ENCODE data around the gene GOLGA6L9.
"Not testable (repeated sequence)": the region's sequence is repeated elsewhere in the genome, so short reads cannot be mapped to it uniquely, and the experiment has no call there.

The GOLGA6L9 gene, protein sequence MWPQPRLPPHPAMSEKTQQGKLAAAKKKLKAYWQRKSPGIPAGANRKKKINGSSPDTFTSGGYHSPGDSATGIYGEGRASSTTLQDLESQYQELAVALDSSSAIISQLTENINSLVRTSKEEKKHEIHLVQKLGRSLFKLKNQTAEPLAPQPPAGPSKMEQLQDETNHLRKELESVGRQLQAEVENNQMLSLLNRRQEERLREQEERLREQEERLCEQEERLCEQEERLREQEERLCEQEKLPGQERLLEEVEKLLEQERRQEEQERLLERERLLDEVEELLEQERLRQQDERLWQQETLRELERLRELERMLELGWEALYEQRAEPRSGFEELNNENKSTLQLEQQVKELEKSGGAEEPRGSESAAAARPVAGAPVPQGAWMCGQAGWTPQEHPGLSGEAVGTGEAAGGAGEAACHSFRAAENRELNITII

DNA sequence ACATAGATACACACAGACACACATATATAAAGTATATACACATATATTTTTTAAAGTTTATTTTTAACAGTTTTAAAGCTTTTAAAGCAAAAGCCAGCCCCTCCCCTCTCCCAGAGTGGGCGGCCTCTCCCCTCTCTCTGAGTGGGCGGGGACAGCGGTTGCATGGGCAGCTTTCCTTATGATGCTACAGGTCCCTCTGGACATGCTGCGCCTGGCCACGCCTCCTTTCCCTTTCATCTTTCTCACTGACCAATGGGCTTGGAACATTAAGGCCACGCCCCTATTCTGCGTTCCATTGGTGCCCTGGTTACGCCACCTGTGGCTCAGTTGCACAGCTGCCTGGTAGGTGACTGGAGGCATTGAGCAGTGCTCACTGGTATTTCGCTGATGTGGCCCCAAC is at the start of gene GOLGA6L9:
TSS of gene GOLGA6L9 (plus strand) at position 124 of the 400 bp plus-strand sequence. CDS start at position 388, 264 bp downstream.
- not testable (repeated sequence) for DNase-seq

DNA sequence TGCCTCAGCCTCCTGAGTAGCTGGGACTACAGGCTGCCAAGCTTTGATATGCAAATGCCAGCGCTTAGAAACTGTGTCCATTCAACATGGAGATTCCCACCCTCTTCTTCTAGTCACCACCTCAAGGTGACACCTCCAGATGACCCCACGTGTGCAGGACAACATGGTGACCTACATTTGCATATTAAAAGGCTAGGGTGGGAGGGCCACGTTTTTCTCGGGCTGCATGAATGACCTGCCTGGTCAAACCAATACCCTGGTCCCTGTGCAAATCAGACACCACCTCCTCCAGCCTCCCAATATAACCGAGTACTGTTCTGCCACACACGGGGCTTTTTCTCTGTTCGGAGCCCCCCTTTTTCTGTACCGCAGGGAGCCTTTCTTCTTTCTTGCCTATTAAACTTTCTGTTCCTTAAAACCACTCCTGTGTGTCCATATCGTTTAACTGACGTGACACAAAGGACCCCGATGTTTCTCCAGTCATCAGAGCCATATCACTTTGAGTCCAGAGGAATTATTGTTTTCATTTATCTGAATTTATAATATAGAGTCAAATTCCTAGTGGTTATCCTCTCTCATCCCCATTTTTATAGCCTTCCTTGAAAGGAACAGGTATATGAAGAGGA is 48.2 kb upstream of the GOLGA6L9 start:
- DNase-seq, result not testable (repeated sequence)

DNA sequence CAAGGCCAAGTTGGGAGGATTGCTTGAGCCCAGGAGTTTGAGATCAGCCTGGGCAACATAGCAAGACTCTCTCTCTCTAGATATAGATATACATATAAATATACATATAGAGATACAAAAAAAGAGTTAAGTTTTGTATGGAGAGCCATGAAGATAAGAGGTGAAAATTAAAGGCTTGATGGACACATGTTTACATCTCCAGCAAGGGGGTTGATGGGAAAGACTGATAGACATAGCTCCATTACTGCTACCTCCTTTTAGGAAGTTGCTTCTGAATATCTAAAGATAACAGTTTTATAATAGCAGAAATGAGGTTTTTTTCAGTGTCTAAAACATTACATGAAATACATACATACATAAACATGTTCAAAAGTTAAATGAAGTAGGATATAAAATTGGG is 42.4 kb upstream of the GOLGA6L9 start:
- DNase-seq, result not testable (repeated sequence)

DNA sequence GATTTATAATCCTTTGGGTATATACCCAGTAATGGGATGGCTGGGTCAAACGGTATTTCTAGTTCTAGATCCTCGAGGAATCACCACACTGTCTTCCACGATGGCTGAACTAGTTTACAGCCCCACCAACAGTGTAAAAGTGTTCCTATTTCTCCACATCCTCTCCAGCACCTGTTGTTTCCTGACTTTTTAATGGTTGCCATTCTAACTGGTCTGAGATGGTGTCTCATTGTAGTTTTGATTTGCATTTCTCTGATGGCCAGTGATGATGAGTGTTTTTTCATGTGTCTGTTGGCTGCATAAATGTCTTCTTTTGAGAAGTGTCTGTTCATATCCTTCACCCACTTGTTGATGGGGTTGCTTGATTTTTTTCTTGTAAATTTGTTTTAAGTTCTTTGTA is 39.5 kb upstream of the GOLGA6L9 start:
- not testable (repeated sequence) for DNase-seq

DNA sequence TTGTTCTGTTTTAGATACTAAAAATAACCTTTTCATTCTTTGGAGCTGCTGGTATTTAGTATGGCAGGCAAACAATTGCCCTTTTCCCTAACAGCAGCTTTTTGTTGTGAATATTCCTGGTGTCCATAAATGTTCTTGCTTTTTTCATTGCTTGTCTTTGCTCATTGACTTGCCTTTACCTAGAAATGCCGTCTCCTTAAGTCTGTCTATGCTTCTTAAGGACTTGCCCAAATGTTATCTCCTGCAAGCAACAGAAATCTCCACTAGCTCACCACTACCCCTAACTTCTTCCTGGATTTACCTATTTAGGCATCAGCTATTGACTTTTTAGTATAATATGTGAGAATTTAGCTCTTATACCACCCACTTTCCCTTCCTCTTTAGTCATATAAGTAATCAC is 37.5 kb upstream of the GOLGA6L9 start:
- DNase-seq, result not testable (repeated sequence)

DNA sequence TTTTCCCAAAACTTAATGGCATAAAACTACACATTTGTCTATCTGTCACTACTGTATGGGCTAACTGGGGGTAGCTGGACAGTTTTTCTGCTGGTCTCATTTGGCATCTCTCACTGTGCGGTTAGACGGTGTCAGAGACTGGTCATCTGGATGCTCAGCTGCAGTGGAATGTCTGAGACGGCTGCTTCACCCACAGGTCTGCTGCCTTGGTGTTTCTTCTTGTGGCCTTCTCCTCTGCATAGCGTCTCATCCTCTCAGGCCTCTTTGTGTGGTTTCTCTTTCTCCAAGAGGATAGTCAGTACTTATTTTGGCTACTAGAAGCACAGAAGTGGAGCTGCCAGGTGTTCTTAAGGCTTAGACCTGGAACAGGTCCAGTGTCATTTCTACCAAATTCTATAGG is 35.9 kb upstream of the GOLGA6L9 start:
- no peak for DNase-seq

DNA sequence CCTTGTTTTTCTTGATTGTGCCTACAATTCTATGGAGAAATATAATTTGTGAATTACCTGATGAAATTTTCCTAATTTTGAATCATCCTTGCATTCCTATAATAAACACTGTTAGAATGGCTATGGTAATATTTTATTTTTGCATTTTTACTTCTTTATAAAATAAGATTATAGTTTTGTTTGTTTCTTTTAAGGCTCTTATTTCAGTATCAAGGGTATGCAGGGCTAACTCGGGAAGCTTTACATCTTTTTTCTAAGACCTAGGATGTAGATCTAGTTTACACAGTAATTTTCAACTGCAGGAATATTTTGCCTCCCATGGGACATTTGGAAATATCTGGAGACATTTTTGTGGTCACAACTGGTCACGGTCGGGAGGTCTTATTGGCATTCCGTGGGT is 33.8 kb upstream of the GOLGA6L9 start:
- not testable (repeated sequence) for DNase-seq

DNA sequence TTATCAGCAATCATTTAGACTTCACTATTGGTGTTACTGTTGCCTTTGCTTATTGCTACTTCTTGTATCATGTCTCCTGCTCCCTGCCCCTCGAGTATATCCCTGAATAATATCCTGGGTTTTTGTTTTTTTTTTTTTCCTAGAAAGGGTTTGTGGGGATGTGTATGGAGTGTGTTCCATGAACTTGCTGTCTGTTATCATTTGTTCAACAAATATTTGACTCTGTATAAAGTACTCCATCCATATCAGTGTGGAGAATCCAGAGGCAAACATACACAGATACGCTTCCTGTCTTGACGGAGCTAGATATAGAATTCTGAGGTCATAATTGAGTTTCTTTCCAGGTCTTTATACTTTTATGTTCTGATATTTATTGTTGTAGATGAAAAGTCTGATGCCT is 31.8 kb upstream of the GOLGA6L9 start:
- DNase-seq, result no peak

DNA sequence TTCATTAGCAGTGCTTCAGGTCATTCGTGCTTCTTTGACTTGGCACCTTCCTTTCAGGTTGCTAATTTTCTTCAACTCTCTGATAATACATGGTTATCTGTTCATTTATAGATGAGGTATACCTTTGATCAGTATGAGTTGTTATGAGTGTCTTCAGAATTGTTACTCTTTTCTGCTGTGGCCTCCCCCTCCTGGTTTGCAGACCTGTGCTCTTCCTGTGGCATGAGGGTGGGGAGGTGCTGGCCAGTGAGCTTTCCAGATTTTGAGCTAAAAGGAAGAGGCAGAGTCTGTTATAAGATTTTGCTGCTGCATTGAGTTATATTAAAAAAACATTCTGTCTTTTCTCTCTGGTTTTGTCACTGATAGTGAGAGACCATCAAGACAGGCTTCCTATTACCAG is 30.8 kb upstream of the GOLGA6L9 start:
- no peak for DNase-seq

DNA sequence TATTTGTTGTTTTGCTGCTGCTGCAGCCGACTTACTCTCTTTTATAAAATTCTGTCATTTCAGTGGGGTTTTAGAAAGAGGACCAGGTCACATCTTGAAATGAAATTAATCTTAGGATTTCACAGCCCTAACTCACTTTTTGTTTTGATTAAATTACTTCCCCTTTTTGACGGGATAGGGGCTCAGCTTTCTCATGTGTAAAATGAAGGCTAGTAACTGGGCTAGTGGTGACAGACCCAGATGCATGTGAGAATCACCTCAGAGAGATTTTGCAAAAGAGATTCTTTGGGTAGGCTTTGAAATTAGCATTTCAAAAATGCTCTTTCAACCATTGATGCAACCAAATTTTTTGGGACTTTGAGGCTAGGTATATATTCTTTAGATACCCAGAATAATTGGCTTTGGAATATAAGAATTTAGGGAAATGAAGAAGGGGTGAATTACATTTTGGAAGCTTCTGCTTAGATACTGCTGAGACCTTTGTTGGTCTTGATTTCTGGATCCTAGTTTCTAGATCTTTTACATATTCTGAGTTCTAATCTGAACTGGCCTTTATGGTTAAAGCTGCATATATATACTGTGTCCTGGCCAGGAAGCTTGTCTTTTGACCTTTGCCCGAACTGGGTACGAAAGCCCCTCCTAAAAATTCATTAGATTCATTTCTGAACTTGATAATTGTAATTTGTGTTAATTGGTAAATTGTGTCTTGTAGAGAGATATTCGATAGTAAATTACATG is 30.1 kb upstream of the GOLGA6L9 start:
- not testable (repeated sequence) for DNase-seq

DNA sequence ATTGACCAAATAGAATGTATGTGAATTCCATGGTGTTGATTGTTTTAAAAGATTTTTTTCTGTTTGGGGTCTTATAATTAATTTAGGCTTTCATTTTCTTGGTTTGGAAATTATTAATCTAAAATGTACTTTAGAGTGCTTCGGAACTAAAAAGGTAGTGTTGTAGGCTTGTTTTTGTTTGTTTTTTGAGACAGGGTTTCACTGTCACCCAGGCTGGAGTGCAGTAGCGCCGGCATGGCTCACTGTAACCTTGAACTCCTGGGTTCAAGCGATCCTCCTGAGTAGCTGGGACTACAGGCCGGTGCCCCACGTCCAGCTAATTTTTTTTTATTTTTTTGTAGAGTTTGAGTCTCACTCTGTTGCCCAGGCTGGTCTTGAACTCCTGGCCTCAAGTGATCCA is 27.7 kb upstream of the GOLGA6L9 start:
- not testable (repeated sequence) for DNase-seq

DNA sequence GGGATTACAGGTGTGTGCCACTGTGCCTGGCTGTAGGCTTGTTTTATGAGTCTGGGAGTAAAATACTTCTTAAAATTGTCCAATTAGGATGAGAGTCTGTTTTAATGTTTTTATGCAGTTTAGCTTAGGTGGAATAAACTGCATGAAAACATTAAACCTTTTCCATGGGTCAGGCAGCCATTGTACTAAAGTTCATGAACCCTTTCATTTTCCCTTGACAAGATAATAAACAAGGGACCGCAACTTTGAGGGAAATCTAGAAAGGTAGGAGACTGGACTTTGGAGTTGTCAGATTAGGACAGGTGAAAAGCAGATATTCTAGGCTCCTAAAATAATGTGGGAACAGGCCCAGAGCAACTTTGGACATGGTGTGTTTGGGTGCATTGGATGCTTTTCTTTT is 27.3 kb upstream of the GOLGA6L9 start:
- DNase-seq, result not testable (repeated sequence)

DNA sequence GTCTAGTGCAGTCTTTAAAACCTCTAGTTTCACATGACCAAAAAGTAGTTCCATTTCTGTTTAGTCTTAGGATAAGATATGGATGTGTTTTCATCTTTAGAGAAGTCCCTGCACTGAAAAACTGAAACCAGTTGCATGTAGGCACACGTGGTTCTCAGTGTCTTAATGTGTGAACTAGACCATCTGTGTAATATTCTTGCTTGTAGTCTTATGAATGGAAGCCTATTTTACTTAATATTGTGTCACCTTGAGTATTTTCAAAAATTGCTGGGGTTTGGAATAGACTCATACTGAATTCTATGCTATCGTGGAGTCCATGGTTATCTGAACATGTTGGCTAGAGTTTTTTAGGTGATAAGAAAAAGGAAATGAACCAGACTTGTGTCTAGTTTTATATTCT is 23.4 kb upstream of the GOLGA6L9 start:
- DNase-seq, result not testable (repeated sequence)

DNA sequence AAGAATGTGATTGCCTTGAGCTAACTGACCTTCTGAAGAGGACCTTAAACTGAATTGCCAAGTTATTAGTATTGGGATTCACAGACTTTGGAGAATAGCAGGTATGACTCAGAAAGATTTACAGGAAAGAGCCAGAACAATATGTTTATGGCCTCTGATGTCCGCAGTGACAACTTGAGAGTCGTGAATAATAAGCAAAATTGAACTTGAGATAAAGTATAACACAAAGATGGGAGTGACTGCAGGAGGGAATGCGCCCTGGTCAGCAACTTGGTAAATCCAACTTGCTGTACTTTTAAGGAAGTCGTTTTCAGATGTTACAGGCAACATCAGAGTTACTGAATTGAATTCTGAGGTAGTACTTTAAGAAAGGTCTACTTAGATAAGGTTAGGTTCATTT is 19.3 kb upstream of the GOLGA6L9 start:
- DNase-seq, result not testable (repeated sequence)

DNA sequence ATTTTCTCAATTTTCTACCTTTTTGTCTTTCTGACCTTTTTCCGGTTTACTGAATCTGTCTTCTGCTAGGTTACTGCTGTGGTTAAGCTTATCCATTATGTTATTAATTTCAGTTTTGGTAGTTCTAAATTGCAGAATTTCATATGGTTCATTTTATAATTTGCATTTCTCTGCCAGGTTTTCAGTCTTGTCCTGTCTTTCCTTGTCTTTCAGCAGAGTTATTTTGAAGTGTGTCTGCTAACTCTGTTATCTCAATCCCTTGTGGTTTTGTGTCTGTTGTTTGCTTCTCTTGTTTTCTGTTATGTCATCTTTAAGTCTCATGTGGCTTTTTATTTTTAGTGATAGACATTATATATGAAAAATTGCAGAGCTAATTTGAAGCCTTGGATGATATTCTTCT is 18.0 kb upstream of the GOLGA6L9 start:
- DNase-seq, result not testable (repeated sequence)

DNA sequence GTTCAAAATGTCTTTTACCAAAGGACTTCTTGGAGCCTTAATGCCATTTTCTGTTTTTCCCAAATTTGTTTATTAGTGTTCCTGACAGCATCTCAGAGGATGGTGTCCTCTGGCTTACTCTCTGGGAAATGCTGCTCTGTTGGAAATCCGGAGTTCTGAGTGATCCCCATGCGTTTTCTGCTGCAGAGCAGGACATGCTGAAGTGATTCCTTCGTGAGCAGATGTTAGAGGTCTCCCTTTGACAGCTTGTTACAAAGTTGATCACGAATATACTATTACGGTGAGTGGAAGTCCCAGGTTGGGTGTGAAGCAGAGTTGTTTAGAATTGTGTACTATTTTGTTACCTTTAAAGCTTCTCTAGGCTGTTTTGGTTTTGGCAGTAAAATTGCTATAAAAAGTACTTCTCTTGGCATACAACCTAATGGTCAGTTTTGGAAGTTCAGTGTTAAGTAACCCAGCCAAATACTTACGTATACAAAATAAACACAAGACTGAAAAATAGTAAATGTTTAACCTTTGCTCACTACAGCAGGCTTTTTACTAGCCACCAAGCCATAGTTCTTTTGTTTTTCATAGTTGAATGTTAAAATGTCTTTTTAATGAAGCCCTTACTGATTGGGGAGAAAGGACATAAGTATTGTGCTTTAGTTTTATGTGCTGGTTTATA is 15.0 kb upstream of the GOLGA6L9 start:
- not testable (repeated sequence) for DNase-seq

DNA sequence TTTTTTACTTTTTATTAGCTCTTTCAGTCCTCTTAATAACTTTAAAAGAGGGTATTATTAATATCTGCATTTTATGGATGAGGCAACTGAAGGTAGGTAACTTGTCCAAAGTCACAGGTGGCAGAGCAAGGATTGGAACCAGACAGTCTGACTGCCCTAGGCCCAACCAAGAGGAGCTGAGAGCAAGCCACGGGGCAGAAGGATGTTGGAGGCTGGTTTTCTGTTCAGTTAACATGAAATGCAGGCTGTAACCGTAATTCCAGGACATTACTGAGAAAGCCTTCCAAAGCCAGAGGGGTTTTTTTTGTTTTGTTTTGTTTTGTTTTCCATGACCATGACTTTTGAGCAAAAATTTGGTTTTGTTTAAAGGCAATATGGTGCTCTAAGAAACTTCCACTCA is 9.1 kb upstream of the GOLGA6L9 start:
- not testable (repeated sequence) for DNase-seq

DNA sequence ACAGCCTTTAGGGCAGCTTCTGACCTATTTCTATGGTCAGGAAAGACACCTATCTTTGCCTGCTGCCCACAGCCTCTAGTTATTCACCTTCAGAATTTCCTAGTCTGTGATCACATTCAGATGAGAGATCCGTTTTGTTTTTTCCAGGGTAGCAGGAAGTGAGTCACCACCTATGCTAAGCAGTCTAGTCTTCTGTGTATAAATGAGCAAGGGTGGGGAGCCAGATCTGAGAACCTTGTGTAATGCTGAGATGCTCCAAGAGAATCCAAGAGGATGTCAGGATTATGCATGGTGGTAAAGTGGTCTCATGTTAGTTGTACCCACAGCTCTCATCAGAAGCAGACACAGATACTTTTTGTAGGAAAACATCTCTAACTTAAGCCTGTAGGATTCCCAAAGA is 8.7 kb upstream of the GOLGA6L9 start:
- not testable (repeated sequence) for DNase-seq

DNA sequence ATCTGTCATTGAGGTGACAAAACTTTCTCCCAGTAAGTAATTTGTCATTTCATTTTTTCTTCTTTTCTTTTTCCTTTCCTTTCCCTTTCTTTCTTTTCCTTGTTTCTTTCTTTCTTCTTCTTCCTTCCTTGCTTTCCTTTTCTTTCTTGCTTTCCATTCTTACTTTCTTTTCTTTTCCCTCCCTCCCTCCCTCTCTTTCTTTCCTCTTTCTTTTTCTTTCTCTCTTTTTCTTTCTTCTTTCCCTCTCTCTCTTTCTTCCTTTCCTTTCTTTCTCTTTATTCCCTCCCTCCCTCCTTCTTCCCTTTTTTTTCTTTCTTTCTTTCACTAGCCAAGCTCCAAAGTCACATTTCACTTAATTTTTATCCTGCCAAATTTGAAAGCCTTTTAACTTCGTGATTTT is 2.5 kb upstream of the GOLGA6L9 start:
- not testable (repeated sequence) for DNase-seq

DNA sequence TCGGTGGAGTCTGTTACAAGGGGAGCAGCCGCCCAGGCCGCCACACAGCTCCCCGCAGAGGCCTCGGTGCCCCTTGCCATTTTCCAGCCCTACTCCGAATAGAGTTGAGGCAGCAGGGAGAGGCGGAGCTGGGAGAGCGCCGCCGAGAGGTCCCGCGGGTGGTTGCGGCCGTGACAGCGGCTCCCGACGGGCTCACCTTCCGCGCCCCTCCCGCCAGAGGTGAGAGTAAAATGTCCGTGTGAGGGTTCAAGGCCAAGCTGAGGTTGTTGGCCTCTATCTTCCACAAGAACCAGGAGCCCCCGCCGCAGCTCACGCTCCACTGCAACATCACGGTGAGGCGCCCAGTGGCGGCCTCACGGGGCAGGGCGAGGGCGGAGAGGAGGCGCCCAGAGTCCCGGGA is 15.8 kb downstream of the GOLGA6L9 start:
- DNase-seq, result peak; percentile 58

DNA sequence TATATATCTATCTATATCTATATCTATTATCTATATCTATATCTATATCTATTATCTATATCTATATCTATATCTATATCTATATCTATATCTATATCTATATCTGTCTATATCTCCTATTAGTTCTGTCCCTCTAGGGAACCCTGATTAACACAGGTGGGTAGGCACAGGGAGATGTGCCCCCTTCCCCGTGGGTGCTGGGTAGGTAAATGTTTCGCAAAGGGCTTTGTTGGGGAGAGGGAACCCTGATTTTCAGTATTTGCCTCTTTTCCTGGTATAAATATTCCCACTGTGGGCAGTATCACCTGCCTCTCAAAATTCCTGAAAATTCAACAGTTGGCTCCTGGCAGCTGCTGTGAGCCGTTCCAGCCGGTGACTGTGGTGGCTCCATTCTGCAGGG is 27.7 kb downstream of the GOLGA6L9 start:
- not testable (repeated sequence) for DNase-seq

DNA sequence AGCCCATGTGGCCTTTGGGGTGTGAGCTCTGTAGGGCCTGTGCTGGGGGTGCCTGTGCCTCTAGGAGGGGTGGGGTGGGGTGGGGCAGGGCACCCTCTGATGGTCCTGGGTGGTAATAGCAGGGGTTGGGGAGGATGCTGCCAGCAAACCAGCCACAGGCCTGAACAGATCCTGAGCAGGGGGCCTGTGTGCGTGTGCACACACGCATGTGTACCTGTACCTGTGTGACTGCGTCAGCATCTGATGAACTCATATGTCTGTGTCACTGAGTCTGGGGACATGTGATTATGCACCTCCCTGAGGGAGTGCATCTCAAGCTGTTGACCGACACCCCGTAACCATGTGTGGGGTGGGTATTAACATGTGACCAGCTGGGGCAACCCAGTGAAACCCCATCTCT is 36.0 kb downstream of the GOLGA6L9 start:
- DNase-seq, result not testable (repeated sequence)

DNA sequence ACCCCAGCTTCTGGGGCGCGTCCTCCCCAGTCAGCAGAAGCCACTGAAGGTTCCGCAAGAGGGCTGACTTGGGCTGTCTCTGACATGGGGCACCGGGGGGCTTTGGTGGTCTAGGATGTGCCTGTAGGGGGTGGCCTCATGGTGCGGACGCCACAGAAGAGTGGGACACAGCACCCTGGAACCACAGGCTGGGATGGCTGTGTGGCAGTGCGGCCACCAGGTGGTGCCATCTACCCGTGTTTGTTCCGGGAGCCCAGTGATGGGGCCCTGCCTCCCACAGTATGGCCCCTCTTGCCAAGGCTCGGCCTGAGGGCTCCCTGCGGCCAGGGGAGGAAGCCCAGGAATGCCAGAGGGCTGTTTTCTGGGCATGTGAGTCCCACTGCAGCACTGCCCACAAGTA is 38.6 kb downstream of the GOLGA6L9 start:
- not testable (repeated sequence) for DNase-seq
